ENCODE data around the gene LMAN1L.

The LMAN1L gene

DNA sequence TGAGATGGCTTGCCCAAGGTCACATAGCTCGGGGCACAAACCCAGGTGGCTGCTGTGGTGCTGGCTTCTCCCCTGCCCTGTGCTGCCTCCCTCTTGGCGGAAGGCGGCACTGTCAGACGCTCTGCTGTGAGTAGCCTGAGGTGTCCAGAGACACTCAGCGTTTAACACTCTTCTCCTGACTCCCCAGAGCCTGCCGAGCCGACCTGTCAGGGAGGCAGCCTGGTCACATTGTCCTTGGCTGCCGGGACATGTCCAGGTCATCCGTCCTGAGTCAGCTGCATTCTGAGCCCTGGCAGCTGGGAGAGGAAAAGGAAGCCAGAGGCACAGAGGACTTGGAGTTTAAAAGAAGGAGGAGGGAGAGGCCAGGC is 4.7 kb downstream of the LMAN1L start:
- H3K4me3 ChIP-seq (ENCODE audit: low read depth, low read length), result no peak overlapping the region
- TF ChIP-seq MYC (IDR thresholded peaks at IDR 0.05; ENCODE audit: low read depth, low read length) (no peak), MAX (IDR thresholded peaks at IDR 0.05; ENCODE audit: low read depth, low read length) (no peak), POLR2A (IDR thresholded peaks at IDR 0.05; ENCODE audit: extremely low read depth, insufficient read length) (no peak)
- no peak for DNase-seq (ENCODE audit: low read depth)

- no peak overlapping the region for H3K4me3 ChIP-seq (ENCODE audit: low read depth, low read length)
- DNase-seq (ENCODE audit: low read depth), result no peak
- TF ChIP-seq POLR2A (IDR thresholded peaks at IDR 0.05; ENCODE audit: extremely low read depth, insufficient read length) (no peak), CTCF (IDR thresholded peaks at IDR 0.05; ENCODE audit: low read depth, low read length) (no peak), MAX (IDR thresholded peaks at IDR 0.05; ENCODE audit: low read depth, low read length) (no peak), MYC (IDR thresholded peaks at IDR 0.05; ENCODE audit: low read depth, low read length) (no peak)
Measured at GRCh38 chr15:74820056-74820455, 7.4 kb downstream of the LMAN1L start.

GRCh38 chr15:74821091-74821789 is 8.6 kb downstream of the LMAN1L start:
- peak; percentile 74 for DNase-seq (ENCODE audit: low read depth)
- no peak for TF ChIP-seq POLR2A (IDR thresholded peaks at IDR 0.05; ENCODE audit: extremely low read depth, insufficient read length)
- no peak for TF ChIP-seq MAX (IDR thresholded peaks at IDR 0.05; ENCODE audit: low read depth, low read length)
- no peak for TF ChIP-seq MYC (IDR thresholded peaks at IDR 0.05; ENCODE audit: low read depth, low read length)
- TF ChIP-seq CTCF (IDR thresholded peaks at IDR 0.05; ENCODE audit: low read depth, low read length), result no peak
- H3K4me3 ChIP-seq (ENCODE audit: low read depth, low read length), result no peak overlapping the region

DNA sequence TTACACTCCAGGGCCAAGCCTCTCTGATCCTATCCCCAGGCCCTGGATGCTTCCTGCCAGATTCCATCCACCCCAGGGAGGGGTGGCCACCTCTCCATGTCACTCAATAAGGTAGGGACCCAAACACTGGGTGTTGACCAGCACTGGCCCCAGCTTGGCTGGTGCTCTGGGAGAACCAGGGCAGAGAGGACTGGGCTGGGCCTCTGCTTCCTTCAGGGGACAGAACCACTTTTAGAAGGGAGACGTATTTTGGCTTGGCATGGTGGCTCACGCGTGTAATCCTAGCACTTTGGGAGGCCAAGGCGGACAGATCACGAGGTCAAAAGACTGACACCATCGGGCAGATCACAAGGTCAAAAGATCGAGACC is 9.1 kb downstream of the LMAN1L start:
- TF ChIP-seq CTCF (IDR thresholded peaks at IDR 0.05; ENCODE audit: low read depth, low read length), result no peak
- no peak for TF ChIP-seq POLR2A (IDR thresholded peaks at IDR 0.05; ENCODE audit: extremely low read depth, insufficient read length)
- no peak for TF ChIP-seq MAX (IDR thresholded peaks at IDR 0.05; ENCODE audit: low read depth, low read length)
- TF ChIP-seq MYC (IDR thresholded peaks at IDR 0.05; ENCODE audit: low read depth, low read length), result no peak
- DNase-seq (ENCODE audit: low read depth), result no peak
- H3K4me3 ChIP-seq (ENCODE audit: low read depth, low read length), result no peak overlapping the region

DNA sequence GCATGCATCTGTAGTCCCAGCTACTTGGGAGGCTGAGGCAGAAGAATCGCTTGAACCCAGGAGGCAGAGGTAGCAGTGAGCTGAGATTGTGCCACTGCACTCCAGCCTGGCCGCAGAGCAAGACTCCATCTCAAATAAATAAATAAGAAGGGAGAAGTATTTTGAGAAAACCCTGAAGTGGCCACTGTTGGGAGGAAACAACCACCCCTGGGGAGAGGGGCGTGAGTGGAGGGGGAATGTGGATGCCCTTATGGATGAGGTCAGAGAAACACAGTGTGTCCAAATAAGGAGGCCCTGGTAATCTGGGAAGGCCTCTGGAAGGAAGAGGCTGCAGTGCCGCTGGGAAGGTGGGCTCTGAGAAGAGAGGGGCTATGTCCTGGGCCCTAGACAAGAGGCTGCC is 9.6 kb downstream of the LMAN1L start:
- no peak for DNase-seq (ENCODE audit: low read depth)

More for the DNA sequence above, 9.6 kb downstream of the LMAN1L start:
- TF ChIP-seq POLR2A (IDR thresholded peaks at IDR 0.05; ENCODE audit: extremely low read depth, insufficient read length) (no peak), MAX (IDR thresholded peaks at IDR 0.05; ENCODE audit: low read depth, low read length) (no peak), MYC (IDR thresholded peaks at IDR 0.05; ENCODE audit: low read depth, low read length) (no peak), CTCF (IDR thresholded peaks at IDR 0.05; ENCODE audit: low read depth, low read length) (no peak)
- no peak overlapping the region for H3K4me3 ChIP-seq (ENCODE audit: low read depth, low read length)
